ENCODE data around the gene ANAPC10. TPM values are rescaled to one million over a fixed set of nuclear protein-coding genes. Genes with fewer than 3 reads are reported as not detected.
A peak's percentile ranks its signal among the peaks of the same experiment; 100 is the strongest.
"Not testable (repeated sequence)": the region's sequence is repeated elsewhere in the genome, so short reads cannot be mapped to it uniquely, and the experiment has no call there.

The ANAPC10 gene
- total and polyA plus RNA-seq, 2 donors (not counting 1 experiment from before 2014, with no cell fraction given) = 28.1 to 29.7 TPM

- TF ChIP-seq EZH2 (IDR thresholded peaks at IDR 0.05; ENCODE audit: low read length, missing control alignments) (no peak), CTCF (conservative IDR thresholded peaks at IDR 0.05 in 1 of 2, IDR thresholded peaks at IDR 0.05 in 1 of 2; ENCODE audit: low read depth in 1 of 2, low read length in 2 of 2) (no peak)
- DNase-seq (ENCODE audit: low read depth in 2 of 2) = no peak
- H3K4me3 ChIP-seq (replicated peaks in 1 of 4; ENCODE audit: control extremely low read depth in 1 of 4, insufficient read depth in 1 of 4, low read depth in 3 of 4, low read length in 4 of 4) = no peak overlapping the region
- no peak overlapping the region for H3K27ac ChIP-seq (ENCODE audit: insufficient read depth, low read length)
- H3K79me2 ChIP-seq (ENCODE audit: control insufficient read depth, insufficient read depth, low read length) = no peaks in the 10 kb centered on the region
- no peaks in the 10 kb centered on the region for H3K36me3 ChIP-seq (ENCODE audit: control insufficient read depth, insufficient read depth, low read length)
- no peaks in the 10 kb centered on the region for H4K20me1 ChIP-seq (ENCODE audit: control insufficient read depth, extremely low read depth, insufficient read depth, low read length)
- no peaks in the 10 kb centered on the region for H3K9me3 ChIP-seq (ENCODE audit: control insufficient read depth, insufficient read depth, low read depth, low read length)
- no peaks in the 10 kb centered on the region for H3K27me3 ChIP-seq (ENCODE audit: control insufficient read depth, insufficient read depth, low read length)
- no peak overlapping the region for H2AFZ ChIP-seq (ENCODE audit: low read length)
- H3K4me2 ChIP-seq (ENCODE audit: extremely low read depth, insufficient read depth, low read length) = no peak overlapping the region
- H3K9ac ChIP-seq (ENCODE audit: insufficient read depth, low read length) = no peak overlapping the region
- no peaks in the 10 kb centered on the region for H3K4me1 ChIP-seq (ENCODE audit: control insufficient read depth, extremely low read depth, insufficient read depth, low read length)
Observed at GRCh38 chr4:145003675-145004074, 94.3 kb downstream of the ANAPC10 start.

GRCh38 chr4:145001635-145002034 lies 96.4 kb downstream of the ANAPC10 start:
- no peaks in the 10 kb centered on the region for H3K9me3 ChIP-seq (ENCODE audit: control insufficient read depth, insufficient read depth, low read depth, low read length)
- H3K36me3 ChIP-seq (ENCODE audit: control insufficient read depth, insufficient read depth, low read length) = no peaks in the 10 kb centered on the region
- no peaks in the 10 kb centered on the region for H3K4me1 ChIP-seq (ENCODE audit: control insufficient read depth, extremely low read depth, insufficient read depth, low read length)
- no peak overlapping the region for H3K4me2 ChIP-seq (ENCODE audit: extremely low read depth, insufficient read depth, low read length)
- H3K27me3 ChIP-seq (ENCODE audit: control insufficient read depth, insufficient read depth, low read length) = no peaks in the 10 kb centered on the region
- no peak overlapping the region for H3K4me3 ChIP-seq (replicated peaks in 1 of 4; ENCODE audit: control extremely low read depth in 1 of 4, insufficient read depth in 1 of 4, low read depth in 3 of 4, low read length in 4 of 4)
- H4K20me1 ChIP-seq (ENCODE audit: control insufficient read depth, extremely low read depth, insufficient read depth, low read length) = no peaks in the 10 kb centered on the region
- H3K79me2 ChIP-seq (ENCODE audit: control insufficient read depth, insufficient read depth, low read length) = no peaks in the 10 kb centered on the region
- no peak overlapping the region for H3K9ac ChIP-seq (ENCODE audit: insufficient read depth, low read length)
- H3K27ac ChIP-seq (ENCODE audit: insufficient read depth, low read length) = no peak overlapping the region
- TF ChIP-seq CTCF (conservative IDR thresholded peaks at IDR 0.05 in 1 of 2, IDR thresholded peaks at IDR 0.05 in 1 of 2; ENCODE audit: low read depth in 1 of 2, low read length in 2 of 2) (no peak), EZH2 (IDR thresholded peaks at IDR 0.05; ENCODE audit: low read length, missing control alignments) (no peak)
- H2AFZ ChIP-seq (ENCODE audit: low read length) = no peak overlapping the region
- DNase-seq (ENCODE audit: low read depth in 2 of 2) = peak in 1 of 2 donors; percentile 45

- not testable (repeated sequence) for DNase-seq (ENCODE audit: low read depth in 2 of 2); H3K27me3 ChIP-seq (ENCODE audit: control insufficient read depth, insufficient read depth, low read length); H3K9me3 ChIP-seq (ENCODE audit: control insufficient read depth, insufficient read depth, low read depth, low read length); H3K9ac ChIP-seq (ENCODE audit: insufficient read depth, low read length); H4K20me1 ChIP-seq (ENCODE audit: control insufficient read depth, extremely low read depth, insufficient read depth, low read length); H3K36me3 ChIP-seq (ENCODE audit: control insufficient read depth, insufficient read depth, low read length); H3K79me2 ChIP-seq (ENCODE audit: control insufficient read depth, insufficient read depth, low read length); H3K4me3 ChIP-seq (replicated peaks in 1 of 4; ENCODE audit: control extremely low read depth in 1 of 4, insufficient read depth in 1 of 4, low read depth in 3 of 4, low read length in 4 of 4); H3K4me2 ChIP-seq (ENCODE audit: extremely low read depth, insufficient read depth, low read length); H2AFZ ChIP-seq (ENCODE audit: low read length); H3K27ac ChIP-seq (ENCODE audit: insufficient read depth, low read length); H3K4me1 ChIP-seq (ENCODE audit: control insufficient read depth, extremely low read depth, insufficient read depth, low read length)
Observed at GRCh38 chr4:145000656-145001055, 97.3 kb downstream of the ANAPC10 start.
